IMR-90 (cell line): ENCODE results near the gene TMEM126A. TPM values are rescaled to one million over a fixed set of nuclear protein-coding genes. Genes with fewer than 3 reads are reported as not detected.

Experiments
- MAFK ChIP-seq: IDR thresholded peaks from 2 replicates; pipeline ENCODE4 v1.6.1; 2012; ENCODE audit warnings: low read depth, low read length, improper control_type of control experiment
- polyA plus RNA-seq, 3 experiments: library from polyadenylated mRNA; depleted of rRNA; stranded (reverse); fragments of >200 nt; gene quantifications; 2 replicates each; pipeline ENCODE4 v1.2.3, GENCODE V29; 2012; ENCODE audit warnings: low replicate concordance in 1 of 3
- total RNA-seq: library from RNA; depleted of rRNA; stranded (reverse); fragments of >200 nt; gene quantifications from 2 replicates; pipeline ENCODE4 v1.2.3, GENCODE V29; 2012
- TF ChIP-seq, protein P1 (sequence below): conservative IDR thresholded peaks from 2 replicates; pipeline ENCODE4 v1.5.1; 2012; ENCODE audit warnings: mild to moderate bottlenecking, low read depth, low read length, improper control_type of control experiment

The TMEM126A gene
- total and polyA plus RNA-seq, 2 of the 4 experiments (the other 2 are of a cell fraction) = 34.9 to 60.4 TPM

DNA sequence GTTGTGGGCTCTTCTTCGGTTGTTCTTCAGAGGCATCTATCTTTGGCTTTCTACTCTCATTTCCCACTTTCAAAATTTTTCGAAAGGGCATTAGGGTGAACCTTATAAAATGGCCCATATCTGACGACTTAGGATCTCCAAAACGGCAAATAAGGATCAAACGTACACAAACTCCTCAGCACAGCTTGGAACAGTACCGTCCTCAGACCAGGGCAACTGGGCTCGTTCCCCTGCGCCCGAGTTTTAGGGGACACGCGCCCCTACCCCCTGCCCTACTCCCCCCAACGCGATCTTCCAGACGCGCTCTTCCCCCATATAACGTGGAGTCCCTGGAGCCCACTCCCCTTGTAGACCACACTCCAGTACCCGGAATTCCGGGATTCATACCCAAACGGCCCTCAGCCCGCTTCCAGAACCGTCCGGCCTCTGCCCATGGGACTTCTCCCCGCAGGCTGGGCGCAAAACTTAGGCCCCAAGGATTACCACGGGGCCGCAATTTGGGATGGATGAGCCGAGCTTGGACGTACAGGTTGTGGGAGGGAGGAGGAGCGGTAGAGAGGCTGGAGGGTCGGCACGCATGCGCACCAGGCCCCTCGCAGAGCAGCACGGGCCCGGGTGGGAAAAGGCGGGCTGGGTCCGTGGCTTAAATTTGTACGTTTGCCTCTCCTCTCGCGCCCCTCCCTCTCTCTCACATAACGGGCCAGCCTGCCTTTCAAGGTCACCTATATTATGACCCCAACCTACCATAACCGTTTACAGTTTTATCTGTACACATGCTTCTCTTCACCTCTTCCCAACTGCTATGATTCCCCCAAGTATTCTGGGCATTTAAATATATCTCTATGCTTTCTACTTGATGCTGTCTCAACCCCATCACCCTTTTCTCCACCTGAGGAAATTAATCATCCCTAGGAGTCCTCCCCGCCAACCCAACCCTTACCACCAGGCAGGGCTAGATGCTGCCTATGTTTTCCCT, 34.9 kb downstream of the TMEM126A start (continued):
- TF ChIP-seq, protein P1, sequence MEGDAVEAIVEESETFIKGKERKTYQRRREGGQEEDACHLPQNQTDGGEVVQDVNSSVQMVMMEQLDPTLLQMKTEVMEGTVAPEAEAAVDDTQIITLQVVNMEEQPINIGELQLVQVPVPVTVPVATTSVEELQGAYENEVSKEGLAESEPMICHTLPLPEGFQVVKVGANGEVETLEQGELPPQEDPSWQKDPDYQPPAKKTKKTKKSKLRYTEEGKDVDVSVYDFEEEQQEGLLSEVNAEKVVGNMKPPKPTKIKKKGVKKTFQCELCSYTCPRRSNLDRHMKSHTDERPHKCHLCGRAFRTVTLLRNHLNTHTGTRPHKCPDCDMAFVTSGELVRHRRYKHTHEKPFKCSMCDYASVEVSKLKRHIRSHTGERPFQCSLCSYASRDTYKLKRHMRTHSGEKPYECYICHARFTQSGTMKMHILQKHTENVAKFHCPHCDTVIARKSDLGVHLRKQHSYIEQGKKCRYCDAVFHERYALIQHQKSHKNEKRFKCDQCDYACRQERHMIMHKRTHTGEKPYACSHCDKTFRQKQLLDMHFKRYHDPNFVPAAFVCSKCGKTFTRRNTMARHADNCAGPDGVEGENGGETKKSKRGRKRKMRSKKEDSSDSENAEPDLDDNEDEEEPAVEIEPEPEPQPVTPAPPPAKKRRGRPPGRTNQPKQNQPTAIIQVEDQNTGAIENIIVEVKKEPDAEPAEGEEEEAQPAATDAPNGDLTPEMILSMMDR = no peak
- TF ChIP-seq MAFK = no peak
